GM19438 (cell line): ENCODE measurements around the gene TRIM45.
"Not testable (repeated sequence)": the region's sequence is repeated elsewhere in the genome, so short reads cannot be mapped to it uniquely, and the experiment has no call there.

Source experiments
- ATAC-seq: cut with Tn5 transposase; IDR thresholded peaks from one replicate; pipeline ENCODE4 v1.9.1; 2021; ENCODE audit warnings: low read depth; ENCODE audit not compliant: unreplicated experiment

Gene TRIM45

GRCh38 chr1:117136749-117137148 is 15.2 kb upstream of the TRIM45 start:
- no peak for ATAC-seq

GRCh38 chr1:117135329-117135728 is 13.8 kb upstream of the TRIM45 start:
- ATAC-seq = no peak

GRCh38 chr1:117130526-117130925 is 9.0 kb upstream of the TRIM45 start:
- no peak for ATAC-seq

- no peak for ATAC-seq
Measured at GRCh38 chr1:117128323-117129079, 7.0 kb upstream of the TRIM45 start.

GRCh38 chr1:117127795-117128194 is 6.2 kb upstream of the TRIM45 start:
- no peak for ATAC-seq

- ATAC-seq = no peak
Measured at GRCh38 chr1:117124661-117125060, 3.1 kb upstream of the TRIM45 start.

- ATAC-seq = no peak
Measured at GRCh38 chr1:117123274-117123673, 1.7 kb upstream of the TRIM45 start.

- no peak for ATAC-seq
Measured at GRCh38 chr1:117122330-117123025, 929 bp upstream of the TRIM45 start.

GRCh38 chr1:117120774-117121588 is 568 bp downstream of the TRIM45 start:
- ATAC-seq = peak; percentile 1

- ATAC-seq = not testable (repeated sequence)
Measured at GRCh38 chr1:117119144-117119543, 2.4 kb downstream of the TRIM45 start.

GRCh38 chr1:117118137-117118536 is 3.4 kb downstream of the TRIM45 start:
- ATAC-seq = no peak

GRCh38 chr1:117117697-117118096 is 3.9 kb downstream of the TRIM45 start:
- ATAC-seq = no peak

- ATAC-seq = no peak
Measured at GRCh38 chr1:117116784-117117130, 4.8 kb downstream of the TRIM45 start.

- ATAC-seq = no peak
Measured at GRCh38 chr1:117116090-117116783, 5.3 kb downstream of the TRIM45 start.

- no peak for ATAC-seq
Measured at GRCh38 chr1:117114877-117115276, 6.7 kb downstream of the TRIM45 start.

- ATAC-seq = no peak
Measured at GRCh38 chr1:117113199-117113598, 8.3 kb downstream of the TRIM45 start.

- no peak for ATAC-seq
Measured at GRCh38 chr1:117112047-117112717, 9.4 kb downstream of the TRIM45 start.

GRCh38 chr1:117110774-117111173 is 10.8 kb downstream of the TRIM45 start:
- ATAC-seq = no peak

- ATAC-seq = no peak
Measured at GRCh38 chr1:117107364-117107763, 14.2 kb downstream of the TRIM45 start.

GRCh38 chr1:117106478-117106877 is 15.1 kb downstream of the TRIM45 start:
- no peak for ATAC-seq
